Endothelial cell (in vitro differentiated cells): ENCODE data around the gene SMIM7. TPM values are rescaled to one million over a fixed set of nuclear protein-coding genes. Genes with fewer than 3 reads are reported as not detected.
A peak's percentile ranks its signal among the peaks of the same experiment; 100 is the strongest.

ENCODE experiments used
- DNase-seq: peaks from one replicate; pipeline ENCODE4 v3.0.0; 2021; ENCODE audit warnings: low spot score
- H3K27ac Mint-ChIP-seq: one replicate; pipeline ENCODE4 v1.8.0; 2021; ENCODE audit warnings: mixed read lengths, inconsistent platforms; ENCODE audit not compliant: unreplicated experiment
- H3K27me3 Mint-ChIP-seq: one replicate; pipeline ENCODE4 v1.8.0; 2021; ENCODE audit warnings: mild to moderate bottlenecking, moderate library complexity, mixed read lengths, inconsistent platforms; ENCODE audit not compliant: unreplicated experiment
- H3K36me3 Mint-ChIP-seq: one replicate; pipeline ENCODE4 v1.8.0; 2021; ENCODE audit warnings: mild to moderate bottlenecking, low read depth, mixed read lengths, inconsistent platforms; ENCODE audit not compliant: unreplicated experiment
- H3K4me1 Mint-ChIP-seq: one replicate; pipeline ENCODE4 v1.8.0; 2021; ENCODE audit warnings: mild to moderate bottlenecking, mixed read lengths, inconsistent platforms; ENCODE audit not compliant: unreplicated experiment
- H3K4me3 Mint-ChIP-seq: one replicate; pipeline ENCODE4 v1.8.0; 2021; ENCODE audit warnings: mild to moderate bottlenecking, mixed read lengths, inconsistent platforms; ENCODE audit not compliant: unreplicated experiment
- H3K9me3 Mint-ChIP-seq: one replicate; pipeline ENCODE4 v1.8.0; 2021; ENCODE audit warnings: mixed read lengths, inconsistent platforms; ENCODE audit not compliant: unreplicated experiment
- CTCF ChIP-seq: fragments of 200-600 bp; sonication (generic); IDR thresholded peaks from one replicate; pipeline ENCODE4 v1.5.0; 2021; ENCODE audit warnings: antibody characterized with exemption; ENCODE audit not compliant: unreplicated experiment
- total RNA-seq: library from RNA; stranded (reverse); fragmentation: NEBNext Ultra II Directional; extraction: Animal tissue kit (Norgen Biotek cat#: 25700); gene quantifications from one replicate; pipeline ENCODE4 v1.2.1, GENCODE V29; 2021; ENCODE audit not compliant: unreplicated experiment

Gene SMIM7
- total RNA-seq, 1 donor from 2014 or later: 53.2 TPM

GRCh38 chr19:16608290-16608739 is 51.6 kb downstream of the SMIM7 start:
- Mint-ChIP-seq H3K4me3 (no peak overlapping the region), H3K4me1 (peaks cover 12% of the 10 kb centered on the region), H3K27ac (no peak overlapping the region), H3K9me3 (no peaks in the 10 kb centered on the region), H3K27me3 (peaks cover 2% of the 10 kb centered on the region), H3K36me3 (peaks cover 3% of the 10 kb centered on the region)
- DNase-seq: no peak
- TF ChIP-seq CTCF: no peak

DNA sequence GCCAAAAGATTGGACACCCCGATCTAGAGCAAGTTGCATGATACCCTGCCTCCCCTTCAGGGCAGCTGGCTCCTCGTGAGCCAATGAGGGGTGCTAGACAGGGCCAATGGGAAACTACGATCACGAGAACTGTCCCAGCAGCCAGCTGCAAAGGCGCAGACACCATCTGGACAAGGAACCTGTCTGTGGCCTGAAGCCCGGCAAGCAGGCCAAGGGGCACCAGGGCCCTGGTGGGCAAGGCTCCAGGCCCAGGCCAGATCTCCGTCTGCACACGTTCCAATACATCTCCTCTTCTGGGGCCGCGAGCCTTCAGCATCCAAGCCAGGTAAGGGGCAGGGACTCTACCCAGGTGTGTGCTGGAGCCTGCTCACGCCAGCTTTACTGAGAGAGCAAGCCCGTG is 52.1 kb downstream of the SMIM7 start:
- no peak overlapping the region for H3K27ac Mint-ChIP-seq
- DNase-seq: no peak
- peaks cover 2% of the 10 kb centered on the region for H3K27me3 Mint-ChIP-seq
- no peak overlapping the region for H3K4me3 Mint-ChIP-seq
- H3K36me3 Mint-ChIP-seq: peaks cover 3% of the 10 kb centered on the region
- no peaks in the 10 kb centered on the region for H3K9me3 Mint-ChIP-seq
- H3K4me1 Mint-ChIP-seq: peaks cover 12% of the 10 kb centered on the region
- no peak for TF ChIP-seq CTCF

GRCh38 chr19:16605553-16605994 is 54.4 kb downstream of the SMIM7 start:
- Mint-ChIP-seq H3K27ac (peak overlapping the region; percentile 64), H3K9me3 (no peaks in the 10 kb centered on the region), H3K27me3 (peaks cover 2% of the 10 kb centered on the region), H3K4me3 (peak overlapping the region; percentile 9), H3K36me3 (peaks cover 3% of the 10 kb centered on the region), H3K4me1 (peaks cover 3% of the 10 kb centered on the region)
- no peak for DNase-seq
- no peak for TF ChIP-seq CTCF

DNA sequence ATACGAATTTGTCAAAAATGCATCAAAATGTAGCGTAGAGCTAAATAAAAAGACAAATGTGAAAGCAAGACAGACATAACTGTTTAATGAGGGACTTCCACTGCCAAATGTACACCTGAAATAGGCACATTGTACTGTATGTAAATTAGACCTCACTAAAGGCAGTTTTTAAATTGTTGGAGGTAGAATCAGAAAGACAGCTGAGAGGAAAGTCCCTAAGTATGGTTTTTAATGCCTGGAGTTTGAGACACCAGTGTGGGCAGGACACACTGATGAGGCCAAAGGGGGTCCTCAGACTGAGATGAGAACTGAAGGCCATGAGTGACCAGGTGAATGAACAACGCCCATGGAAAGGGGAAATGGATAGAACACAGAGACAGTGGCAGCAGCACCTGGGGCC is 54.8 kb downstream of the SMIM7 start:
- Mint-ChIP-seq H3K27me3 (peaks cover 2% of the 10 kb centered on the region), H3K36me3 (peaks cover 3% of the 10 kb centered on the region), H3K9me3 (no peaks in the 10 kb centered on the region), H3K4me1 (peaks cover 3% of the 10 kb centered on the region), H3K4me3 (peak overlapping the region; percentile 9), H3K27ac (peak overlapping the region; percentile 61)
- TF ChIP-seq CTCF: no peak
- DNase-seq: no peak

- TF ChIP-seq CTCF: no peak
- H3K4me1 Mint-ChIP-seq: peaks cover 3% of the 10 kb centered on the region
- H3K36me3 Mint-ChIP-seq: peaks cover 3% of the 10 kb centered on the region
- DNase-seq: no peak
- H3K27me3 Mint-ChIP-seq: peaks cover 2% of the 10 kb centered on the region
- no peak overlapping the region for H3K4me3 Mint-ChIP-seq
- no peak overlapping the region for H3K27ac Mint-ChIP-seq
- H3K9me3 Mint-ChIP-seq: no peaks in the 10 kb centered on the region
These were observed 55.3 kb downstream of the SMIM7 start for GRCh38 chr19:16604615-16605014.
